HG02970 (cell line): ENCODE measurements around the gene KLF9.

Experiments used
- ATAC-seq: cut with Tn5 transposase; IDR thresholded peaks from one replicate; pipeline ENCODE4 v1.9.1; 2021; ENCODE audit warnings: mild to moderate bottlenecking, moderate library complexity, moderate number of reproducible peaks; ENCODE audit not compliant: unreplicated experiment, low FRiP score

KLF9 gene

DNA sequence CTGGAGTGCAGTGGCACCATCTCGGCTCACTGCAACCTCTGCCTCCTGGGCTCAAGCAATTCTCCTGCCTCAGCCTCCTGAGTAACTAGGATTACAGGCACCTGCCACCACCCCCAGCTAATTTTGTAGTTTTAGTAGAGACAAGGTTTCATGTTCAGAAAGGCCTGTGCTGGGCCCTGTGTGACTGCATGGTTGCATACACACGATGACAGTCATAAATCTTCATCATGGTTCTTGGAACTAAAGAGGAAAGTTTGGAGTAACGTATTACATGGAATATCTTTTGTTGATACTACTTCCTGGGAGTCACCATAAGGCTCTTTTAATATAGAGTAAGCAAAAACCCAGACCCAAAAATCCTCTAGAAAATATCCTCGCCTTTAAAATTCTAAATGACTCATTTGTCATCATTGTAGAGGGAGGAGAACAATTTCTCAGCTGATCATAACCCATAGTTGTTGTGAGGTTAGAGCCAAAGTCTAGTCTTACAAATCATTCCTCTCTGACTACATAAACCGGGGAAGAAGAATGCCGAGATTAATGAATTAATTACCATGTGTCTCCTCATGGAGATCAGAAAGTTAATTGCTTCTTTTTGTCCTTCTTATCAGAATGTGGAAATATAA, 47.0 kb downstream of the KLF9 start:
- no peak for ATAC-seq

DNA sequence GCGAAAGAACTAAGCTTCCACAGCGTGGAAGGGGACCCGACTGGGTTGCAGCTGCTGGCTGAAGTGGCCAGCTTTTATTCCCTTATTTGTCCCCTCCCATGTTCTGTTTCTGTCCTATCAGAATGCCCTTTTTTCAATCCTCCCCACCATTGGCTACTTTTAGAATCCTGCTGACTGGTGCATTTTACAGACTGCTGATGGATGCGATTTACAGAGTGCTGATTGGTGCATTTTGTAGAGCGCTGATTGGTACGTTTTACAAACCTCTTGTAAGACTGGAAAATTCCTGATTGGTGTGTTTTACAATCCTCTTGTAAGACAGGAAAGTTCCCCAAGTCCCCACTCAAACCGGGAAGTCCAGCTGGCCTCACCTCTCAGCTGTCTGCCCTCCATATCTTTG, 50.7 kb downstream of the KLF9 start:
- ATAC-seq, result no peak

DNA sequence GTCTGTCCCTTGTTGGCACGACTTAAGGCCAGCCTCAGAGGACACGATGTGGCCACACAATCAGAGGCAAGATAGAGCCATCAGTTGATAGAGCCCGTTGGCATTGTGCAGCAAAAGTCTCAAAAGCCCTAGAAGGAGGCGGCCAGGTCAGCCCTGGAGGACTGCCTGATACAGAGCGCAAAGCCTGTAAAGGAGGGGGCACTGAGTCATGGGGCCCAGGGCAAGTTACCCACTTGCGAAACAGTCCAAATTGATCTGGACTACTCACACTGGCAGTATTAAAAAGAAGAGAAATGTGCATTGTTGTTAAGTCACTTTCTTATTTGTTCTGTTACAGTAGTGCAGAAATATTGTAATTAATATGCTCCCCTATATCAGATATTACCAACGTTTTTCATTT, 51.5 kb downstream of the KLF9 start:
- ATAC-seq, result no peak

DNA sequence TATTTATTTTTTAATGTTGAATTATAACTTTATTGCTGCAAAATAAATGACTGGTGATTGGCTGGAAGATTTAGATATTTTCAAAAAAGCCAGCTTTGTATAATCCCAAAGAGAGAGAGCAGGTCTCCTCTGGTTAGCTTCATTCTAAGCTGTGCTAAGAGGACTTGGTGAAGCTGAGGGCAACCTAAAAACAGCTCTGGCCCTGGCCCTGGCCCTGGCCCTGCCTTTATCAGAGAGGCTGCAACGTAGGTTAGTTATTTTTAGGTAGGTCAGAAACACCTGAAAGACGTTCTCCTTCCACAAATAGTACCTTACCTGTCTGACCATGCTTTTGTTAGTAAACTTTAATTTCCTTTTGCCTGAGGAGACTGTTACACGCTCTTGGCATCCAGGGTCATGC, 58.7 kb downstream of the KLF9 start:
- no peak for ATAC-seq

DNA sequence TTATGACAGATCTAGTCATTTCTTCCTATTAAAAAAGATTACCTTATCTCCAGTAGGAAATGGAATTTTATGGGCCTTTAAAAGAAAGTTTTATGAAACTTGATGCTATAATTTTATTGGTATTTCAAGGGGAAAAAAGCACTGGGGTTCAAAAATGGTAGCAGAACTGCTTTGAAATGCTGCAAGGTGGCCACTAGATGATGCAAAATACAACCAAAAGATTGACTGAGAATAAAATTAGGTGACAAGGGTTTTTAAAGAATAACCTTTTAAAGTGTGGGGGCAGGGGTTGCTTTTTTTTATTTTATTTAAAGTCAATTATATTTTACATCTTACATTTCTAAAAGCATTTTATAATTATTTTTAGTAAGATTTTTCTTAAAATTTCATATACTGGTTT, 61.7 kb downstream of the KLF9 start:
- ATAC-seq, result no peak

DNA sequence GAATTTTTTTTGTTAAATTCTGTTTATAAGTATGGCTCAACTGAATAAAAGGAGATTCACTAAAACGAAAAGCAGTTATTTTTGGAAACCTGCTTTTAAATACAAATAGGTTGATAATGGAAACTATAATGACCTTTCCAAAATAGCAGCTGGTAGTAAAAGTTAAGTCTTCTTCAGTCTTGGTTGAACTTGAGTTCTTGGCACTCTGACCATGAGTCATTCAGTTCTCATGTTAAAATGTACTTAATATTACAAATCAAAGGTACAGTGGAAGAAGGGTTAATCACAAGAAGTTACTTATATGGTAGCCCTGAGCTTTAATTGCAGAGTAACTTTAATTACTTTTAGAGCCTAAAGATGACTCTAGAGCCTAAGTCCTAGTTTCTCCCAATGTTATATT, 62.1 kb downstream of the KLF9 start:
- no peak for ATAC-seq

DNA sequence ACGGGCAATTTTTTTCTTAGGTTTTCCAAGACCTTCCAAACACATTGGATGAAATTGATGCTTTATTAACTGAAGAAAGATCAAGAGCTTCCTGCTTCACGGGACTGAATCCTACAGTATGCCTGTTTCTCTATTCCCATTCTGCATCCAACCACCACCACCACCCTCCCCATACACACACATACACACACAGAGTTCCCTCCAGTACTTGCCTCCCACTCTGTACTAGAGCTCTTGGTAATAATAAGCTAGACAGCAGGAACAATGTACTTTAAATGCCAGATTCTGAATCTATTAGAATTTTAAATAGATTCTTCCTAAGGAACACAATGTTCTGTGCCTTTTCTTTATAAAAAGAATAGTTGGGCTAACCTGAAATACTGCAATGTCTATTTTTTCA, 67.4 kb downstream of the KLF9 start:
- ATAC-seq, result no peak

DNA sequence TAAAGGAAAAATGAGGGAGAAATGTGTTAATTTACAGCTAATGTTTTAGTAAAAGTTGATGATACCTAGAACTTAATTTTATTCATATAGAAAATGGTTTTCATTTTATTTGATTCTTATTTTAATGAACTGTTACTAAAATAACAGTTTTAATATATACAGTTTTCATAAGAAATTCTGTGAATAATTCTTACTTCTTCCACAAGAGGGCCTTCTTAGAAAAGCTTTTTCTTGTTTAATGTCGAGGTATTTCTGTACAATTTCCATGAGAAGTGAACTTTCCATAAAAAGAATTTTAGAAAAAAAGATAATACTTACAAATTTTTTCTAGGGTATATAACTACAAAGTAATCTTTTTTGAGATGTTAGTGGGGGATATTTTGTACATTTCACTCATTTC, 73.9 kb downstream of the KLF9 start:
- no peak for ATAC-seq
